Measurements from ENCODE around the gene ZNF385B. TPM values are rescaled to one million over a fixed set of nuclear protein-coding genes. Genes with fewer than 3 reads are reported as not detected.

Gene ZNF385B
- total RNA-seq, 2 donors from 2014 or later = 5.3 to 18.1 TPM

DNA sequence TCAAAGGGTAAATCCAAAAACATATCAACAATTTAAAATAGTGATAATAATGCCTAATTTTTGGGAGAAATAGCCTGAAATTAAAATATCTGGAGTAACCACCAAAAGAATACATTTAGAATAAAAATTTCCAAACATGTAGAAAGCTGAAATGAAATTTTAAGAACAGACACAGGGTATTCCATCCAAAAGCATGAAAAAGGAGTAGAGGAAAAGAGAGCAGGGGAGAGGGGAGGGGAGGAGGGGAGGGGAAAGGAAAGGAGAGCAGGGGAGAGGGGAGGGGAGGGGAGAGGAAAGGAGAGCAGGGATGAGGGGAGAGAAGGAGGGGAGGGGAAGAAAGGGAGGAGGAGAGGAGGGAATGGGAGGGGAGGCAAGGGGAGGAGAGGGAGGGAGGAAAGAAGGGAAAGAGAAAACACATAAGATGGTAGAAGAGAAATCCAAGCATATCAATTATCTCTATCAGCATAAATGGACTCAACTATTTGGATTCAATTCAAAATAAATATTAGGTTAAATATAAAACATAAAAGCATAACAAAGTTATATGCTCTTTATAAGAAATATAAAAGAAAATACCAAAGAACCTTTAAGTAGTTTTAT lies 141.1 kb downstream of the ZNF385B start:
- Mint-ChIP-seq H3K27me3 (ENCODE audit: insufficient read depth) (no peaks in the 10 kb centered on the region), H3K27ac (no peak overlapping the region), H3K36me3 (ENCODE audit: low read depth) (no peaks in the 10 kb centered on the region), H3K9me3 (no peaks in the 10 kb centered on the region), H3K4me1 (peaks cover 8% of the 10 kb centered on the region), H3K4me3 (no peak overlapping the region)
- no peaks in the 10 kb centered on the region for H3K4me1 ChIP-seq (ENCODE audit: control insufficient read depth, insufficient read depth, low read length)
- TF ChIP-seq, protein P1, sequence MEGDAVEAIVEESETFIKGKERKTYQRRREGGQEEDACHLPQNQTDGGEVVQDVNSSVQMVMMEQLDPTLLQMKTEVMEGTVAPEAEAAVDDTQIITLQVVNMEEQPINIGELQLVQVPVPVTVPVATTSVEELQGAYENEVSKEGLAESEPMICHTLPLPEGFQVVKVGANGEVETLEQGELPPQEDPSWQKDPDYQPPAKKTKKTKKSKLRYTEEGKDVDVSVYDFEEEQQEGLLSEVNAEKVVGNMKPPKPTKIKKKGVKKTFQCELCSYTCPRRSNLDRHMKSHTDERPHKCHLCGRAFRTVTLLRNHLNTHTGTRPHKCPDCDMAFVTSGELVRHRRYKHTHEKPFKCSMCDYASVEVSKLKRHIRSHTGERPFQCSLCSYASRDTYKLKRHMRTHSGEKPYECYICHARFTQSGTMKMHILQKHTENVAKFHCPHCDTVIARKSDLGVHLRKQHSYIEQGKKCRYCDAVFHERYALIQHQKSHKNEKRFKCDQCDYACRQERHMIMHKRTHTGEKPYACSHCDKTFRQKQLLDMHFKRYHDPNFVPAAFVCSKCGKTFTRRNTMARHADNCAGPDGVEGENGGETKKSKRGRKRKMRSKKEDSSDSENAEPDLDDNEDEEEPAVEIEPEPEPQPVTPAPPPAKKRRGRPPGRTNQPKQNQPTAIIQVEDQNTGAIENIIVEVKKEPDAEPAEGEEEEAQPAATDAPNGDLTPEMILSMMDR (conservative IDR thresholded peaks at IDR 0.05) = no peak
- no peak overlapping the region for H3K9ac ChIP-seq (ENCODE audit: extremely low read depth, low read length, poor library complexity, severe bottlenecking)
- no peaks in the 10 kb centered on the region for H3K27me3 ChIP-seq (ENCODE audit: control insufficient read depth, insufficient read depth, low read length, poor library complexity, severe bottlenecking)
- no peak overlapping the region for H3K27ac ChIP-seq (ENCODE audit: low read depth, low read length)
- H3K4me3 ChIP-seq (ENCODE audit: low read length) = no peak overlapping the region
- no peaks in the 10 kb centered on the region for H3K9me3 ChIP-seq (ENCODE audit: control insufficient read depth, low read length)
- no peaks in the 10 kb centered on the region for H3K36me3 ChIP-seq (ENCODE audit: control insufficient read depth, insufficient read depth, low read length)
- no peak for DNase-seq

DNA sequence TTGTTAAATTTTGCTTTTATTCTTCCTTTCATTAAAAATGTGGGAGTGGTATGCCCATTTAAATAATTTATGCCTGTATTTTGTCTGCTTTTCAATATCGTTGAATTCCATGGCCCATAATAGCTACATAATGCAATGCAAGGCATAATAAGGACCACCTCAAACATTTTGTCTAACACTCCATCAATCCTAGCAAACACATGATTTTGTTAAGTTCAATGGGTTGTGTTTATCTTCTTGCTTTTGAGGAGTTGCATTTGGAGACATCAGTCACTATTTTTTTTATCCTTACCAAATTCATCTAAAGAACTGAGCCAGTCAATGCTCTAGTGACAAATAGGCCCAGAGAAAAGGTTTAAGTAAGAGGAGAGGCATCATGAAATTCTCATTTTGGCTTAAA lies 145.5 kb downstream of the ZNF385B start:
- Histone ChIP-seq H3K4me1 (ENCODE audit: control insufficient read depth, insufficient read depth, low read length) (no peaks in the 10 kb centered on the region), H3K27me3 (ENCODE audit: control insufficient read depth, insufficient read depth, low read length, poor library complexity, severe bottlenecking) (no peaks in the 10 kb centered on the region), H3K4me3 (ENCODE audit: low read length) (no peak overlapping the region), H3K36me3 (ENCODE audit: control insufficient read depth, insufficient read depth, low read length) (no peaks in the 10 kb centered on the region), H3K9ac (ENCODE audit: extremely low read depth, low read length, poor library complexity, severe bottlenecking) (no peak overlapping the region), H3K9me3 (ENCODE audit: control insufficient read depth, low read length) (no peaks in the 10 kb centered on the region), H3K27ac (ENCODE audit: low read depth, low read length) (no peak overlapping the region)
- Mint-ChIP-seq H3K4me1 (peaks cover 8% of the 10 kb centered on the region), H3K27ac (no peak overlapping the region), H3K9me3 (no peaks in the 10 kb centered on the region), H3K27me3 (ENCODE audit: insufficient read depth) (no peaks in the 10 kb centered on the region), H3K4me3 (no peak overlapping the region), H3K36me3 (ENCODE audit: low read depth) (no peaks in the 10 kb centered on the region)
- WGBS, 2 experiments (ENCODE audit: insufficient coverage in 1 of 2, insufficient read length in 1 of 2) = 100% methylated on average over 1 of the region's 1 CpG; no CpG with 5 or more reads in 1 of the 2 experiments
- TF ChIP-seq, protein P1 (conservative IDR thresholded peaks at IDR 0.05) = no peak
- no peak for DNase-seq

DNA sequence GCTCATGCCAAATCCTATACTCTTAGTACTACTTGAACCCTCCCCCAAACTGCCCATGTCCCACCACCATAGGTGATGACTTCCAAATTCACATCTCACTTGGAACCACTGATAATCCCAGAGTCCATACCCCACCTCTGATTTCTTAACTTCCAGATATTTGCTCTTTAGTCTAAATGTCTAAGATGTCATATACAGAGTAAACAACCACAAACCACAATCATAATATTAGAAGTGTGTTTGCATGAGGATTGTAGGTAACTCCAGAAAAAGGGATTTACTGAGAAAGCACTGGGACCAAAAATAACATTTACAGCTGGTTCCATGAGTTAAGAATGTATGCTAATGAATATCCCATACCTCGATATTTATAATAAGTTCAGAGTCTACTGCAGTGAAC lies 146.2 kb downstream of the ZNF385B start:
- Histone ChIP-seq H3K27me3 (ENCODE audit: control insufficient read depth, insufficient read depth, low read length, poor library complexity, severe bottlenecking) (no peaks in the 10 kb centered on the region), H3K9me3 (ENCODE audit: control insufficient read depth, low read length) (no peaks in the 10 kb centered on the region), H3K4me1 (ENCODE audit: control insufficient read depth, insufficient read depth, low read length) (no peaks in the 10 kb centered on the region), H3K36me3 (ENCODE audit: control insufficient read depth, insufficient read depth, low read length) (no peaks in the 10 kb centered on the region), H3K9ac (ENCODE audit: extremely low read depth, low read length, poor library complexity, severe bottlenecking) (no peak overlapping the region), H3K4me3 (ENCODE audit: low read length) (no peak overlapping the region), H3K27ac (ENCODE audit: low read depth, low read length) (no peak overlapping the region)
- no peaks in the 10 kb centered on the region for H3K27me3 Mint-ChIP-seq (ENCODE audit: insufficient read depth)
- no peaks in the 10 kb centered on the region for H3K36me3 Mint-ChIP-seq (ENCODE audit: low read depth)
- DNase-seq = no peak
- H3K27ac Mint-ChIP-seq = no peak overlapping the region
- H3K4me3 Mint-ChIP-seq = no peak overlapping the region
- peaks cover 8% of the 10 kb centered on the region for H3K4me1 Mint-ChIP-seq
- no CpG with 5 or more reads among the region's 1 CpG for WGBS, 2 experiments (ENCODE audit: insufficient coverage in 1 of 2, insufficient read length in 1 of 2)
- no peaks in the 10 kb centered on the region for H3K9me3 Mint-ChIP-seq
- TF ChIP-seq, protein P1 (conservative IDR thresholded peaks at IDR 0.05) = no peak

All from endodermal cell (in vitro differentiated cells).